ENCODE results near the gene ITPK1.
"Not testable (repeated sequence)": the region's sequence is repeated elsewhere in the genome, so short reads cannot be mapped to it uniquely, and the experiment has no call there.

The ITPK1 gene

GRCh38 chr14:93128725-93129459 lies 13.2 kb upstream of the ITPK1 start:
- DNase-seq: no peak

- no peak for DNase-seq
These were observed 10.4 kb upstream of the ITPK1 start for GRCh38 chr14:93126111-93126510.

DNA sequence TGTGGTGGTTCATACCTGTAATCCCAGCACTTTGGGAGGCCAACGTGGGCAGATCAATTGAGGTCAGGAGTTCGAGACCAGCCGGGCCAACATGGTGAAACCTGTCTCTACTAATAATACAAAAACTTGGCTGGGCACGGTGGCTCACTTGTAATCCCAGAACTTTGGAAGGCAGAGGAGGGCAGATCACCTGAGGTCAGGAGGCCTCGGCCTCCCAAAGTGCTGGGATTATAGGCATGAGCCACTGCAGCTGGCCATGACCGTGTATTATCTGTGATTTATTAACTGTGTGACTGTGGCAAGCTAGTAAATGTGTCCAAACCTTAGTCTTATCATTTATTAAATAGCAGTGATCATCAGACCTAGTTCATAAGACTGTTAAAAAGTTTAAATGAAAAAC lies 7.1 kb upstream of the ITPK1 start:
- DNase-seq: no peak

DNA sequence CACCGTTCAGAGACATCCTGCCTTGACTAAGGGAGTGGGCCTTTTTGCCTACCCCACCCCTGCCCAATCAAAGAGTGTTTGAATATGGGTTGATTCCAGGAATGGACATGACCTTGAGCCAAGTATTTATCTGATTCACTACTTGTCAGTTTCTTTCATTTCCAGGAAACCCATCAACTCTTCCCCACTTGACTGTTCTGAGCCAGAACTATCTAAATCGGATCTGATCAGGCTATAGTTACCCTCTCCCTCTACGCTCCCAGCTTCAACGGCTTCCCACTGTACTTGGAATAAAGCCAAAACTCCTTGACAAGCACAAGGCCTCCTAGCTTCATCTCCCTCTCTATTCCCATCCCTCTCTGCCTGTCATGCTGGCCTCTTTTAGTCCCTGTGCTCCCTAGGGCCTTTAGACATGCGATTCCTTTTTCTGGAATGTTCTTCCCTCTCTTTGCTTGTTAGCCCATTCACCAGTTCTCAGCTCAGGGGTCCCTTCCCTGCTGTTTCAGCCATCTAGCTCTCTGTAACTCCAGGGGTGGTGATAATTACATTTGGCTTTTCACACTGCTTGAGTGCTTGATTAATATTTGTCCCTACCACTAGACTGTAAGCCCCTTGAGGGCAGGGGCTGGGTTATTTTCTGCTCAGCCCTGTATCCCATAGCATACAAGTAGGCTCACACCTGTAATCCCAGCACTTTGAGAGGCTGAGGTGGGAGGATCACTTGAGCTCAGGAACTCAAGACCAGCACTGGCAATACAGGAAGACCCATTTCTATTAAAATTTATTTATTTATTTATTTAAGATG lies 5.5 kb upstream of the ITPK1 start:
- DNase-seq: peak; percentile 18

- no peak for DNase-seq
These were observed 4.8 kb upstream of the ITPK1 start for GRCh38 chr14:93120517-93120916.

DNA sequence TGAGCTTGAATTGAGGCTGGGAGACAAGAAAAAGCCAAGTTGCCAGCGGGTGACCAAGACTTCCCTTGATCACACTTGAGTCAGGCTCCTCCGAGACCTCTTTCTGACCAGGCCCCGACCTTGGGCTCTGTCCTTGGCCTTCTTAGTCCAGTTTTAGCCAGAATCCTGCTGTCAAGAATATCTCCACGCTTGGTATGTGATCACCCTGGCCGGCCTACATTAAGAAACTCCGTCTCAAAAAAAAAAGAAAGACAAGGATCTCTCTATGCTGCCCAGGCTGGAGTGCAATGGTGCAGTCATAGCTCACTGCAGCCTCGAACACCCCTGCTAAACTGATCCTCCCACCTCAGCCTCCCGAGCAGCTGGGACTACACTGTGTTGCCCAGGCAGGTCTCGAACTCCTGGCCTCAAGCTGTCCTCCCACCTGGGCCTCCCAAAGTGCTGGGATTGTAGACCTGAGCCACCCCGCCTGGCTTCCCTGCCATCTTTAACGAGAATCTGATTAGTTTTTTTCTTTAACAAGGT lies 1.0 kb upstream of the ITPK1 start:
- DNase-seq: no peak

- peak; percentile 85 for DNase-seq
These were observed 480 bp downstream of the ITPK1 start for GRCh38 chr14:93115069-93115820.

DNA sequence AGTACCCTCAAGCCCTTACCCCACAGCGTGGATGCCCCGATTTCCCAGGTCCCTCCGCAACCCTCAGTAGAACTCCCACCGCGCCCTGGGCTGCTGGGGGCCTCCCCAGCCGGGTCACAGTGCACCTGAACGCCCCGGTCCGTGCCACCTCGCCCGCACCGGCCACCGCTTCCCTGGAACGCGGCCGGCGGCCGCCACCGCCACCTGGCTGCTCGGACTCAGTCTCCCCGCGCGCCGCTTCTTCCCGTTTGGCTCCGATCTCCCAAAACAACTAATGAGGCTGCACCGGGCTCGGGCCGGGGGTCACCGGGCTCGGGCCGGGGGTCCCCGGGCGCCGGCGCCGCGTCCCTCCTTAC lies 1.0 kb downstream of the ITPK1 start:
- no peak for DNase-seq

DNA sequence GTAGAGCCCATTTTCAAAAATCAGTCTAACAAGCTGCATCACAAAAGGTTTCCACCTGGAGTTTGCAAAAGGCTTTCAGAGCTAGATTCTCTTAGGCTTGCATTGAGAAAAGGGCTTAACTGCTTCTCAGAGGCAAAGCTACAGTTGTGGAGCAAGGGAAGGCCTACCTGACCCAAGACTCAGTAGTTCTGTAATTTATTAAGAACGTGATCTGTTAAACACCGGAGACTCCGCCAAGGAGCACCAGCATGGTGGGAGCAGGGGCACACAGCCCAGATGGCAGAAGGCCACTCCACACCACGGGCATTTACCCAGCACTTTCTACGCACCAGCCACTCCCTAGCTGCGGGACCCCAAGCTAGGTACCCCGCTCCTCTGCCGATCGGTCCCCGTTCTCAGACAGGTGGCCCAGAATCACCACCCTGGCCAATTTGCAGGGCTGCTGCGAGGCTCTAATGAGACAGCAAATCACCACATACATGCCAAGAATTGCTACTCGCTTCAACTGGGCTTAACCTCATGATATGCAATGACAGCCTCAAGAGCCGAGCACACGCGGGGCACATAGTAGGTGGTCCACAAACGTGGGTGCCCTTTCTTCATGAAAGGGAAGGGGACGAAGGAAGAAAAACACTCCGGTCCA lies 1.5 kb downstream of the ITPK1 start:
- no peak for DNase-seq

- DNase-seq: no peak
These were observed 2.1 kb downstream of the ITPK1 start for GRCh38 chr14:93113678-93114067.

DNA sequence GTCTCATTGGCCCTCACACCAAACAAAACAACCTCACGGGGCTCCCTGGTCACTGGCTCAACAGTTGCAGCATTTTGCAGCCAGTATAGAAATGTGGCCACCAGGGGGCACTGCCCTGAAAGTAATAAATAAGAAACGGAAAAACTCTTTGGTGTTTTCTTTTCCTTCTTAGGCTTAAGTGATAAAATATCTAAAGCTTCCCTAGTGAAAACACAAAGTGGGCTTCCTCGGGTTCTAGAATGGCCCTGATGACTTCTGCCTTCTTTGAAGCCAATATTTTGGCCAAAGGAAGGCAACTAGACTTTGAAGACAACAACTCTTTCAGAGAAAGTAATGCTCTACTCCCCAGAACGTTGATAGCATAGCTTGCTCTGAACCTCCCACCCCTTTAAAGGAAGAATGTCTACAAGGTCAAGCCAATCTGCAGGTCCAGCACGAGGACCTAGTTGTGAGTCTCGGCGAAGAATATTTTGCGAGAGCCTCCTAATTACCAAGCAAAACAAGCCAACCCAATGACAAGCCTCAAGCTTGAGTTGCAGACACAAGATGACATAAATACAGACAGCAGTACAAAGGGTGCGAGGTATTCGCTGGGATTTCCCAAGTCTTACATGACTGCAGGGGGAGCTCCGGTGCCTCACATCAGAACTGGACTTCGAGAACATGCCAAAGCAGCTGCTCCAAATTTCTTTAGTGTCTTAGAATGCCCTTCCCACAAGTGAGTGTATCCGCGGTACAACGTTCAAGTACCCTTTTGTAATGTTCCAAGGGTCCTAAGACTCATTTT lies 2.6 kb downstream of the ITPK1 start:
- peak; percentile 48 for DNase-seq

- DNase-seq: peak; percentile 37
These were observed 4.2 kb downstream of the ITPK1 start for GRCh38 chr14:93111541-93111940.

GRCh38 chr14:93110856-93111419 lies 4.8 kb downstream of the ITPK1 start:
- no peak for DNase-seq

GRCh38 chr14:93109572-93110481 lies 5.9 kb downstream of the ITPK1 start:
- DNase-seq: no peak

GRCh38 chr14:93108105-93108504 lies 7.6 kb downstream of the ITPK1 start:
- no peak for DNase-seq

- no peak for DNase-seq
These were observed 8.3 kb downstream of the ITPK1 start for GRCh38 chr14:93107453-93107852.

- no peak for DNase-seq
These were observed 9.1 kb downstream of the ITPK1 start for GRCh38 chr14:93106541-93107156.

DNA sequence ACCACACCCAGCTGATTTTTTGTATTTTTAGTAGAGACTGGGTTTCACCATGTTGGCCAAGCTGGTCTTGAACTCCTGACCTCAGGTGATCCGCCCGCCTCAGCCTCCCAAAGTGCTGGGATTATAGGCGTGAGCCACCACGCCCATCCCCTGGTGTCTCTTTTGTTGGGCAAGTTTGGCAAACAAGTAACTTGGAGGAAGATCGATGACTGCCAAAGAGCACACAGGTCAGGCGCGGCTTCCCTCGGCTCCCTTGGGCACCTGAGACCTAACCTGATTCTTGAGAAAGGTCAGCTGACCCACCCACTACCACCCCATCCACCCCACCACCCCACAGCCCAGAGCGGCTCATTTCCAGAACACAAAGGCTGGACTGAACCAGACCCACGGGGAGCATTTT lies 9.9 kb downstream of the ITPK1 start:
- DNase-seq: not testable (repeated sequence)

DNA sequence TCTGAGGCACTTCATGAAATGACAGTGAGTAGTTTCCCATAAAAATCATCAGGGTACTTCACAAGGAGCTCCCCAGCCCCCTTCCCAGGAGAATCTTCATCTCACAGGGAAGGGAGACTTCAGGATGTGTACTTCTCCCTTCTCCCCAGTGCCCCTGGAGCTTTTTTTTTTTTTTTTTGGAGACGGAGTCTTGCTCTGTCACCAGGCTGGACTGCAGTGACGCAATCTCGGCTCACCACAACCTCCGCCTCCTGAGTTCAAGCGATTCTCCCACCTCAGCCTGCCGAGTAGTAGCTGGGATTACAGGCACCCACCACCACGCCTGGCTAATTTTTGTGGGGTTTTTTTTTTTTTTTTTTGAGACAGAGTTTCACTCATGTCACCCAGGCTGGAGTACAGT lies 10.4 kb downstream of the ITPK1 start:
- DNase-seq: no peak

DNA sequence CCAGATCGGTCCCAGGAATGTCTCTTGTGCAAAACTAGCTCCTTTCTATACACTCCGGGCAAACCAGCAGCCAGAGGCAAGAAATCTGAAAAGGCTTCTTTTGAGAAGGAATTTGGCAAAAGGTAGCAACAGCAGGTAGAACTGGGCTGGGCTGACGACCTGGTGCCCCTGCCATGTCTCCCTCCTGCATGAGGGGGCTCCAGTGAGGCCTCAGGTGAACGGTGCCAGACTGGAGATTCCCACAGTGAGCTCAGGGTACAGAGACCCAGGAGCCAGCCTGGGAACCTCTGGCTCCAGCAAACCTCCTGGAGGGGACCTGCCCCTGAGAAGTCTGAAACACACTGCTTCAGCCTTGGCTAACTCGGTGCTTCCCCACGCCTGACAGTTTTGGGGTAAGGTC lies 10.8 kb downstream of the ITPK1 start:
- DNase-seq: no peak

Data from NCI-H510A (cell line).